IPS-NIHi11 (cell line): ENCODE data around the gene BARD1.
"Not testable (repeated sequence)": the region's sequence is repeated elsewhere in the genome, so short reads cannot be mapped to it uniquely, and the experiment has no call there.

ENCODE experiments used
- DNase-seq: peaks from one replicate; pipeline ENCODE4 v3.0.0; 2012; ENCODE audit warnings: mixed read lengths, low spot score

Gene BARD1

DNA sequence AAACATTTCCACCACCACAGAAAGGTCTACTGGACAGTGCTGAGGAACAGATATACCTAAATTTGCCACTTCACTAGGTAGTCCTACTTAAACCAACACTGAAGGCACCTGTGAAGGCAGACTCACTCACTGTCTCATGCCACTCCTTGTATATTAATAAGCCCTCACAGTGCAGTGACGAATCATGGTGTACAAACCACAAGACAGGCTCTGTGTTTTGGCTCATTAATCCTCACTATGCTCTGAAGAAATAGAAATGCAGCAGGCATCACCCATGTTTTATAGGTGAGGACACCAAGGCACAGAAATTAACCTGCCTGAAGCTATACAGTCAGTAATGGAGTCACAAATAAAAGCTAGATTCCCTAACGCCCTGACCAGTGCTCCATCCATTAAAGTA lies 44.3 kb downstream of the BARD1 start:
- no peak for DNase-seq

GRCh38 chr2:214753455-214753854 lies 56.0 kb downstream of the BARD1 start:
- no peak for DNase-seq

DNA sequence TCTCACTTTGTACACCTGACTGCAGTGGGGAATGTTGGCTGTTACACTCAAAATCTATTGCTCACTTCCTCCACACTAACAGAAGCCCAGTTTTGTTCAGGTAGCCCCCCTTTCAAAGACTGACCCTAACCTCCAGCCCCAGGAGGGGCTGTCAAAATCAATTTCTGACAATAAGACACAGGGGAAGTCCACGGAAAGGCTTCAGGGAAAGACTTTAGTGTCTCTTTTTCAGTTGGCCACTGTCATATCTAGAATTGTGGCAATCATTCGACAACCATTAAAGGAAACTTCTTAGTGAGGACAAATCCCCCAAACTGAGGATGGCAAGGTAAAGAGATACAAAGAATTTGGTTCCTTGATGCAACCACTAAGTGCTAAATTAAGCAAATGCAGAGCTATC lies 59.0 kb downstream of the BARD1 start:
- DNase-seq, result no peak

DNA sequence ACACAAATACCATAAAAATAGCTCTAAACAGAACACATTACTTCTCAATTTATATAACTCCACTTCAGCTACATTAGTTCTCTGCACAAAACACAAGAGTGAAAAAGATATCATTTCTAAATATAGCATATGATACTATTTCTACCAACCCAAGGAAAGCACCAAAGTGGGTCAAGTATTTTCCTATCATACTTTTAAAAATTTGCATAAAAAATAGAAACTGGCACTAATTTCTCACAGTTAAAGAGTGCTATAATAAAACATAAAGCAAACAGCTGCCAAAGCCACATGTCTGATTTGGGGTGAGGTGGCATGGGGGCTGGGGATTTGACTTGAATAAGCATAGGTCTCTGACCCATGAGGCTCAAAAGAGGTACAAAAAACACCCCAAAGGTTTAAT lies 61.5 kb downstream of the BARD1 start:
- no peak for DNase-seq

DNA sequence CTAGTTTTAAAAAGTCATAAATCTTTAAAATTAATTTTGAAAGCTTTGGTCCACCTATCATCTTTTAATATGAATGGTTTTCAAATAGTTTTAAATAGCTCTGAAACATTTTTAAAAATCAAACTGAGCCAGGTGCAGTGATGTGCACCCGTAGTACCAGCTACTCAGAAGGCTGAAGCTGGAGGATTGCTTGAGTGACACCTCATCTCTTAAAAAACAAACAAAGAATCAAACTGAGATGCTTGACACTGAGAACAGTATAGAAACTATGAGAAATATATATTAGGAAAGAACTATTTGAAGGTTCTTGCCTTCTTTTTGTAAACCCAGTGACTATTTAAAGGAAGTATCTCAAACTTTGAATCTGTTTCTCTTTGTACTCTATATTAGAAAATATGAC lies 67.4 kb downstream of the BARD1 start:
- no peak for DNase-seq

DNA sequence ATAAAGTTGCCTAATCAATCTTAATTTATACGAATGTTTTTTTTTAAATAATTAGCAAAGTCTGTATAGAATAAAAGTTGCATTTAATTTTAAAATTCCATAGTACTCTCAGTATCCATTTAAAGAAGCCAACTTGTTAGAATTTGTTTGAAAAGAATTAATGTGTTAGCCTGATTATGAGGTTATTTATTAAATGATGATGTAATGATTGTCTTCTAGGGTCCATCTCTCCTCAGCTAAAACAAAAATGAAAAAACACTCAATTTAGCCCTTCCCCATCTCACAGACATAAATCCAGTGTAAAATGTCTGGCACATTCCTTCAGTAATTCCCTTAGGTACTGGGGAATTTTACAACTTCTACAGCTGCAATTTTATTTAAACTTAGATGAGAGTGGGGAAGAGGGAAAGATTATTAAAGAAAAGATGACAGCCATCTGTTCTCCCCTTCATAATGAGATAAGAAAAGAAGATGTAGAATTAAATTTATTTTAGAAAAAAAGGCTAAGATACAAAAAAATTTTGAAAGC lies 68.6 kb downstream of the BARD1 start:
- no peak for DNase-seq

DNA sequence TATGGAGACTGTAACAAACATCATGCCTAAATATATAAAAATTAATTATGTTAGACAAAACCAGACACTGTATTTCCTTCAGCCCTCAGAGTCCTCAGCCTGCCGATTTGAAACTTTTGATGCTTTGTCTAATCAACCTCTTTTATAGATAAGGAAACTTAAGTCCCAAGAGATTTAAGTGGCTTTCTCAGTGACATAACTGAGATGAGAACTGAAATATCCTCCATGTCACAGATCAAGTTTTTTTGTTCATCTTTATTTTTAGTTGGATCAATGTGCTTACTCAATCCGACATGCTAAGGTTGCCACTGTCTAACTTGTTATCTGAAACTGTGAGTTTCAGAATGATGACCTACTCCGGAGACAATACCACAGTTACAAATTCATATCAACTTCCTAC lies 72.3 kb downstream of the BARD1 start:
- no peak for DNase-seq

- peak; percentile 24 for DNase-seq
Observed at GRCh38 chr2:214730800-214731407, 78.6 kb downstream of the BARD1 start.

DNA sequence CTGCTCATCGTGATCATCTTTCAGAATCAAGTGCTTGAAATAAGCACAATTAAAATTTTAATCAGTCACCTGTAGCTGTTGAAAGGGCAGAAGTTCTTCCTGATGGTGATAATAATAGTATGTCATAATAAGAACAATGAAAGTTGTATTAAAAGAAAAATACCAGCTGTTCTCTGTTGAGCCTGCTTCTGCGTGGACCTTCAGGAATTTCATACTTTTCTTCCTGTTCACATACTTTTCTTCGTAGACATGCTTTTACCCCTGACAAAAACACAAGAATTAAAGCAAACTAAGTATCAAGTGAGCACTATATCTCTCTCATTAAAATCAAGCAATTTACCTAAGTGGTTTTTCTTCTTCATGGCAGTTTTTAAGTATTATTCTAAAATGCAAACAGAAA lies 79.2 kb downstream of the BARD1 start:
- no peak for DNase-seq

DNA sequence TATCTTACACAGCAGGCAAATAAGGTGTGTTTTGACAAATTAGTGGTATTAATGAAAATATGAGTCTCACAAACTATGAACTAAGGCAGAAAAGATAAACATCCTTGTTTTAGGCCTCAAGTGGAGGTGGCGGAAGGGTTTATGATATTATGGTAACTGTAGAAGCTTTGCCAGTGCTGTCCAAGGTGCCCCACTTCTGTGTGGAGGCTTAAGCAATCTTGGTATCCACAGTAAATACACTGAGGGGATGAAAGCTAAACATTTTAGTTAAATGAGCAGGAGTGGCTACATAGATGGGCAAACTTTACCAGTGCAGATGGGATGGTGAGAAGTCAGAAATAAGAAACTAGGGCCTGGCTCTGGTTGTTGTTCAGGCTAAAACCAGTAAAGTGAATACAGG lies 84.7 kb downstream of the BARD1 start:
- no peak for DNase-seq

GRCh38 chr2:214717837-214718236 lies 91.6 kb downstream of the BARD1 start:
- not testable (repeated sequence) for DNase-seq

DNA sequence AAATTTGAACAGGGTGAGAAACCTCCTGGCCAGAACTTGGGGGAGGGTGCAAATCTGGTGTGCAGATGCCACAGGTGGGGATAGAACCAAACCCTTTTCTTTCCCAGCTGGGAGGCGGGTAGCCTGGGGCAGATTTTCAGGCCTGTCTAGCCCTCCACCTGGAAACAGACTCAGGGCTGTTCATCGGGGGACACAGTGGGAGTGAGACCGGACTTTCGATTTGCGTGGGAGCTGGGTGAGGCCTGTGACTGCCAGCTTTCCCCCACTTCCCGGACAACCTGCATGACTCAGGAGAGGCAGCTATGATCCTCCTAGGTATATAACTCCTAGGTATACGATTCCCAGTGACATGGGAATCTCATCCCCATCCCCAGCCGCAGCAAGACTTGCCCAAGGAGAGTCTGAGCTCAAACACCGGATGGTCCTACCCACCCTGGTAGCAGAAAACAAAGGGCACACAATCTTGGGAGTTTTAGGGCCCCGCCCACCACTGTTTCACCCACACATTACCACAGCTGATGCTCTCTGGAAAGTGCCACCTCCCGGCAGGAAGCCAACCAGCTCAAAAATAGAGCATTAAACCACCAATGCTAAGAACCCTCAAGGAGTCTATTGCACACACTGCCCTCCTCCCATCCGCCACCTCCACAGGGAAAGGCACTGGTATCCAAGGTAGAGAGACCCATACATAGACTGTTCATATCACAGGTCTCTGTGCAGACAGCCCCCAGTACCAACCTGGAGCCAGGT lies 92.5 kb downstream of the BARD1 start:
- no peak for DNase-seq

DNA sequence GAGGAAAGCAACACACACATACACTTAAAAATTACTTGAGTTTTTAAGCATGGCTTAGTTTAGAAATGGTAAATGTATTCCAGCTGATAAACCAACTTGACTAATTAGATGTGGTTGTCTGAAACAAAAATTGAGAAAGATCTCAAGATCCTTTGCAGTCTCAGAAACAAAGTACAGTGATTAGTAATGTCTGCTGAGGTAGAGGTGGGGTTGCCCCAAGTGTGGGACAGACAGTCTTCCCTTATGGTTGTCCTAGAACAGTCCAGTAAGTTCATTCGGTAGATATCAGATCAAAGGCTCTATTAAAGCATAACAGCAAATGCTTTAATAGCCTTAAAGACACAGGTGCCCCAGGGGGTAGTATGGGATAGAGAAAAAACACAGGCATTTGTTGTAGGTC lies 94.5 kb downstream of the BARD1 start:
- DNase-seq, result no peak

GRCh38 chr2:214713080-214713830 lies 96.2 kb downstream of the BARD1 start:
- DNase-seq, result no peak

GRCh38 chr2:214710729-214711128 lies 98.8 kb downstream of the BARD1 start:
- no peak for DNase-seq

DNA sequence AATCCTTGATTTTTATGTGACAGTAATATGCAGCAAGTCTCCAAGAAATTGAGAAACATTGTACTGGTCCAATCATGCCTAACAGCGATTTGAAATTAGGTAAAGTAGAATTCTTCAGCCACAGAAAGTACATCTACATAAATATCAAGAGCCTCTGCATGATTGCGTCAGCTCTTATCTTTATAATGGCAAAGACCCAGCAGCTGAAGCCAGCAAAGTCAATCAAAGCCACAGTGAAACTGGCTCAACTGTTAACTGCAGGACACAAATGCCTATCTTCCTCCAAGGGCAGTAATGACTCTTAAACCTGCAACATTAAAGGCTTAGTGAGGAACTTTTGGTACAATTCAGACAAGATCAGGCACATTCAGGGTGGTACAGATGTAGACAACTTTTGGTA lies 102.5 kb downstream of the BARD1 start:
- no peak for DNase-seq

- DNase-seq, result no peak
Observed at GRCh38 chr2:214699236-214699635, 110.2 kb downstream of the BARD1 start.

DNA sequence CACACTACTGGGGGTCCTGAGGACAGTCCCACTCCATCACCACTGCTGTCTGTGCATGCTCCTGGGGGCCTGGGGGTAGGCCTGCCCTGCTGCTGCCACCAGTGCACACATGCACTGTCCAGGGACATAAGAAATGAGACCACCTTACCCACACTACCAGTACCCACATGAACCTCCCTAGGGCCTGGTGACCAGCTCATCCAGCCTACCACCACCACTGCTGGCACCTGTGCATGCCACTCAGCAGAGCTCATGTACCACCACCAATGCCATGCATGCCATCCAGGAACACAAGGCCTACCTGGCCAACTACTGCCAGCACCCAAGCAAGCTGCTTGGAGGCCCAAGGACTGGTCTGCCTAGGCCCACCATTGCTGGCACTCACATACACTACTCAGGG lies 112.8 kb downstream of the BARD1 start:
- DNase-seq, result no peak

DNA sequence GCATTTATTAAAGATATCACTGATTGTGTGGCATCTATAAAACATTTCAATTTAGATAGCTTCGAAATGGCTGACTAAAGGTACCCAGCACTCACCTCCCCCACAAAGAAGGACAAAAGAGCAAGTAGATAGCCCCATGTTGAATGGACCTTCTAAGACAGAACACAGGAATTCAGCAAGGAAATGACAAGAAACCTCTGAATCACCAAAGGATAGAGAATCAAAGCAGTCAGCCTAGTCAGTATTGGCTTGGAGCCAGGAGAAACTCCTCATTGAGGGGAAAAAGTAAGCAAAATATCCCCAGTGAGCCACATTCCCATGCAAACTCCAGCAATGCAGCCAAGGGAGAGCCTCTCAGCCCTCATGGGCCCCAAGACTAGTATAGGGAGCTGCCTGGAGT lies 113.7 kb downstream of the BARD1 start:
- DNase-seq, result no peak

- not testable (repeated sequence) for DNase-seq
Observed at GRCh38 chr2:214683557-214683956, 125.9 kb downstream of the BARD1 start.

GRCh38 chr2:214679736-214680135 lies 129.7 kb downstream of the BARD1 start:
- no peak for DNase-seq

- no peak for DNase-seq
Observed at GRCh38 chr2:214676421-214677089, 132.9 kb downstream of the BARD1 start.
